Transverse colon (tissue), 4 donors: ENCODE results near the gene CCDC121. TPM values are rescaled to one million over a fixed set of nuclear protein-coding genes. Genes with fewer than 3 reads are reported as not detected.

Experiments
- DNase-seq: peaks from one replicate; pipeline ENCODE4 v3.0.0-alpha.2; 2019
- H3K27ac ChIP-seq, 4 donors: fragments of 200-600 bp; sonication (generic); 2 replicates each; pipeline ENCODE4 v1.5.1; 2016 to 2018; ENCODE audit warnings: inconsistent platforms in 4 of 4
- H3K27me3 ChIP-seq: fragments of 200-600 bp; sonication (generic); 2 replicates; pipeline ENCODE4 v1.5.1; 2017; ENCODE audit warnings: inconsistent platforms
- H3K36me3 ChIP-seq, 4 donors: fragments of 200-600 bp; sonication (generic); 2 replicates each; pipeline ENCODE4 v1.5.1; 2017 to 2019; ENCODE audit warnings: inconsistent platforms in 4 of 4
- H3K4me1 ChIP-seq, 4 donors: fragments of 200-600 bp; sonication (generic); 2 replicates each; pipeline ENCODE4 v1.5.1; 2017 to 2020; ENCODE audit warnings: inconsistent platforms in 4 of 4
- H3K4me3 ChIP-seq, 4 donors: fragments of 200-600 bp; sonication (generic); 1 replicate in 1 of 4; 2 replicates in 3 of 4; pipeline versions ENCODE4 v1.5.1 to v1.6.1; 2017 to 2019; ENCODE audit warnings: inconsistent platforms in 4 of 4
- H3K9me3 ChIP-seq, 2 donors: fragments of 200-600 bp; sonication (generic); 2 replicates each; pipeline ENCODE4 v1.5.1; 2017 to 2019; ENCODE audit warnings: inconsistent platforms in 2 of 2
- CTCF ChIP-seq, 5 experiments: fragments of 200-600 bp in 3 of 5; fragments of 450-650 bp in 2 of 5; sonication (generic) in 3 of 5; IDR thresholded peaks; 1 replicate in 2 of 5; 2 replicates in 3 of 5; pipeline ENCODE4 v1.5.1; 2016 to 2017; ENCODE audit warnings: antibody characterized with exemption in 5 of 5, inconsistent platforms in 3 of 5, mild to moderate bottlenecking in 2 of 5, moderate library complexity in 1 of 5
- EP300 ChIP-seq: sonication (generic); formaldehyde crosslinking; IDR thresholded peaks from one replicate; pipeline ENCODE4 v1.6.1; 2017; ENCODE audit warnings: antibody characterized with exemption, low read depth
- POLR2A ChIP-seq: fragments of 450-650 bp; IDR thresholded peaks from one replicate; pipeline ENCODE4 v1.6.1; 2016; ENCODE audit warnings: antibody characterized with exemption, mild to moderate bottlenecking, moderate library complexity
- POLR2AphosphoS5 ChIP-seq, 3 donors: sonication (generic); formaldehyde crosslinking; IDR thresholded peaks; one replicate each; pipeline ENCODE4 v1.6.1; 2016; ENCODE audit warnings: antibody characterized with exemption in 3 of 3
- WGBS, 2 donors: methylation state at CpG; one replicate each; pipeline ENCODE4 v1.1.5; 2018; ENCODE audit warnings: low coverage in 1 of 2; 5-methylcytosine and 5-hydroxymethylcytosine counted together
- in situ Hi-C, 4 donors: fragments of 200-750 bp; cut with MboI; loops; one replicate each; pipeline versions ENCODE4 v1.15.0 to v1.15.1; 2017; ENCODE audit warnings: low sequenced_read_pairs in 3 of 4, low pct_ligation_motif_present in 1 of 4, low pct_unique_long_range_greater_than_20kb in 1 of 4
- intact Hi-C: fragments of 100-400 bp; cut with DNase I; formaldehyde crosslinking; loops from one replicate; pipeline ENCODE4 v1.15.1; 2023; ENCODE audit warnings: low total_unique reads
- total RNA-seq, 4 donors: library from RNA; depleted of rRNA; stranded (reverse); fragments of >200 nt; gene quantifications; one replicate each; pipeline ENCODE4 v1.1.0, GENCODE V29; 2016

Gene CCDC121
- total RNA-seq, 4 donors from 2014 or later, result 0.80 to 4.3 (median 3.8) TPM; not detected in 1

GRCh38 chr2:27624943-27625342, 3.9 kb downstream of the CCDC121 start:
- no peak overlapping the region for H3K27ac ChIP-seq
- TF ChIP-seq POLR2AphosphoS5 (IDR thresholded peaks at IDR 0.05) (no peak), CTCF (IDR thresholded peaks at IDR 0.05) (no peak), POLR2A (no peak), EP300 (no peak)
- in situ Hi-C loops, result no loop called here
- no peak for DNase-seq
- H3K4me3 ChIP-seq, result no peak overlapping the region
- intact Hi-C loops, result no loop called here
- H3K4me1 ChIP-seq, result peaks cover 14 to 17% (median 14%) of the 10 kb centered on the region in 4 donors
- no peaks in the 10 kb centered on the region for H3K27me3 ChIP-seq
- H3K36me3 ChIP-seq, result peaks cover 0 to 27% (median 9%) of the 10 kb centered on the region in 4 donors
- no peaks in the 10 kb centered on the region for H3K9me3 ChIP-seq

DNA sequence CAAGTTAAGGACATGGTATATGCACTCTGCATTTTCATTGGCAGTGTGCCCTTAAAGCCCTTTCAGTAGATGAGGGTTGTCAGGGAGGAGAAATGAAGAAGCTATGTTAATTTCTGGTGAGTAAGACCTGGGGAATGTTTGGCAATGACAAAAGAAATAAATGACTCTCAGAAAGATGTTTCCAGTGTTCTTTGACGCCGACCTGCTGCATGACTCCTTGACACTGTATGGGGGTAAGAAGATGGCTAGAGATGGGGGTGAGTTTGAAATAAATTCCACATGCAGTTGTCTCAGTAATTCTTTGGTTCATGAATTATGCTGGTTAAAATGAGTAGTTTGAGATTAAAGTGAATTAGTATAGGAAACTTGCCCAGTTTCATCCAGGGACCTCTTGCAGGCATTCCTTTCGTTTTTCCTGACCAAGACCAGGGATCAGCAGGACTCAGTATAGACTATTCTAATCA, 5.9 kb downstream of the CCDC121 start:
- TF ChIP-seq CTCF (IDR thresholded peaks at IDR 0.05), result no peak
- no peak for TF ChIP-seq POLR2AphosphoS5 (IDR thresholded peaks at IDR 0.05)
- TF ChIP-seq EP300, result no peak
- TF ChIP-seq POLR2A, result no peak
- Histone ChIP-seq H3K4me3 (no peak overlapping the region), H3K4me1 (peaks cover 3 to 6% (median 4%) of the 10 kb centered on the region in 4 donors), H3K27me3 (no peaks in the 10 kb centered on the region), H3K36me3 (peaks cover 0 to 44% (median 10%) of the 10 kb centered on the region in 4 donors), H3K27ac (no peak overlapping the region), H3K9me3 (no peaks in the 10 kb centered on the region)
- intact Hi-C loops (no loop called here), in situ Hi-C loops (no loop called here)
- DNase-seq, result no peak
- WGBS, 2 donors, result 83 to 93% methylated on average over 3 of the region's 3 CpGs

DNA sequence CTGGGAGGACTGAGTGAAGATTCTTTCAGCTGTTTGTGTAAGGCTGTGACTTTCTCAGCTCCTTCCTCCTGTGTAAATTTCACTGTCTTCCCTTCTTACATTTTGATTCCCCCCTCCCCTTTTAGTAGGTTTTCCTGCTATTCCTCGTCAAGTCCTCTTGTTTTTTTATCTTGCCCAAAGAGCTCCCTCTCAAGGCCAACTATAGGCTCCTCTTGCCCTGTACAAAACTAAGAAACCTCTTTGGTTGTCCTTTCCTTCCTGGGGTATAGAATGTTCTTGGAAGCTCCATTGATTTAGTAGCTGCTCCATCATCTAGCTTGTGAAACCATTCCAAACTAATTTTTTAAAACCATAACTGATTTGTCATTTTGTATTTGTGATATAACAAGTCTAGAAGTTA, 7.3 kb downstream of the CCDC121 start:
- no peaks in the 10 kb centered on the region for H3K27me3 ChIP-seq
- H3K27ac ChIP-seq, result no peak overlapping the region
- intact Hi-C loops, result no loop called here
- H3K4me1 ChIP-seq, result no peaks in the 10 kb centered on the region
- no peak overlapping the region for H3K4me3 ChIP-seq
- DNase-seq, result no peak
- in situ Hi-C loops, result no loop called here
- H3K9me3 ChIP-seq, result no peaks in the 10 kb centered on the region
- peaks cover 0 to 58% (median 14%) of the 10 kb centered on the region in 4 donors for H3K36me3 ChIP-seq
- TF ChIP-seq POLR2AphosphoS5 (IDR thresholded peaks at IDR 0.05), result no peak
- TF ChIP-seq EP300, result no peak
- TF ChIP-seq CTCF (IDR thresholded peaks at IDR 0.05), result no peak
- 71% methylated on average over 1 of the region's 1 CpG for WGBS, 2 donors

- Histone ChIP-seq H3K4me3 (no peak overlapping the region), H3K4me1 (peaks cover 0 to 11% (median 0%) of the 10 kb centered on the region in 4 donors), H3K27ac (no peak overlapping the region), H3K27me3 (no peaks in the 10 kb centered on the region), H3K36me3 (peaks cover 0 to 51% (median 13%) of the 10 kb centered on the region in 4 donors), H3K9me3 (no peaks in the 10 kb centered on the region)
- intact Hi-C loops (no loop called here), in situ Hi-C loops (no loop called here)
- no peak for DNase-seq
- whole genome bisulfite sequencing, 2 donors, result 80 to 97% methylated on average over 1 to 3 of the region's 3 CpGs
- TF ChIP-seq POLR2A (no peak), POLR2AphosphoS5 (IDR thresholded peaks at IDR 0.05) (no peak), CTCF (IDR thresholded peaks at IDR 0.05) (no peak)
Observed at GRCh38 chr2:27615316-27615715, 13.5 kb downstream of the CCDC121 start.
